ENCODE results near the gene KCNK3.

KCNK3 gene

GRCh38 chr2:26692897-26693849, 651 bp downstream of the KCNK3 start:
- peaks cover 49% of the 10 kb centered on the region for H3K27me3 ChIP-seq (replicated peaks)

GRCh38 chr2:26694001-26694400, 1.5 kb downstream of the KCNK3 start:
- Histone ChIP-seq H3K4me3 (ENCODE audit: low read depth, low read length) (no peak overlapping the region), H3K27ac (no peak overlapping the region), H3K27me3 (replicated peaks) (peaks cover 47% of the 10 kb centered on the region), H3K36me3 (replicated peaks) (no peaks in the 10 kb centered on the region)
- in situ Hi-C loops (cut with HindIII; ENCODE audit: low pct_ligation_motif_present, low sequenced_read_pairs) = no loop called here
- DNase-seq = no peak
- no peak for TF ChIP-seq CTCF (IDR thresholded peaks at IDR 0.05; ENCODE audit: low read depth, low read length, missing control alignments)

More at GRCh38 chr2:26692897-26693849, 651 bp downstream of the KCNK3 start:
- in situ Hi-C loops (cut with HindIII; ENCODE audit: low pct_ligation_motif_present, low sequenced_read_pairs) = no loop called here
- no peak for DNase-seq
- Histone ChIP-seq H3K27ac (no peak overlapping the region), H3K36me3 (replicated peaks) (no peaks in the 10 kb centered on the region), H3K4me3 (ENCODE audit: low read depth, low read length) (peak overlapping the region; percentile 20)
- no peak for TF ChIP-seq CTCF (IDR thresholded peaks at IDR 0.05; ENCODE audit: low read depth, low read length, missing control alignments)

GRCh38 chr2:26696351-26696816, 3.9 kb downstream of the KCNK3 start:
- H3K27ac ChIP-seq = no peak overlapping the region
- no peak overlapping the region for H3K4me3 ChIP-seq (ENCODE audit: low read depth, low read length)
- H3K36me3 ChIP-seq (replicated peaks) = no peaks in the 10 kb centered on the region
- DNase-seq = peak; percentile 71
- in situ Hi-C loops (cut with HindIII; ENCODE audit: low pct_ligation_motif_present, low sequenced_read_pairs) = no loop called here
- no peak for TF ChIP-seq CTCF (IDR thresholded peaks at IDR 0.05; ENCODE audit: low read depth, low read length, missing control alignments)
- peaks cover 39% of the 10 kb centered on the region for H3K27me3 ChIP-seq (replicated peaks)

GRCh38 chr2:26697425-26697824, 4.9 kb downstream of the KCNK3 start:
- no peak for TF ChIP-seq CTCF (IDR thresholded peaks at IDR 0.05; ENCODE audit: low read depth, low read length, missing control alignments)
- in situ Hi-C loops (cut with HindIII; ENCODE audit: low pct_ligation_motif_present, low sequenced_read_pairs) = no loop called here
- Histone ChIP-seq H3K27me3 (replicated peaks) (peaks cover 33% of the 10 kb centered on the region), H3K4me3 (ENCODE audit: low read depth, low read length) (no peak overlapping the region), H3K36me3 (replicated peaks) (no peaks in the 10 kb centered on the region), H3K27ac (no peak overlapping the region)
- DNase-seq = no peak

GRCh38 chr2:26699295-26699694, 6.8 kb downstream of the KCNK3 start:
- H3K4me3 ChIP-seq (ENCODE audit: low read depth, low read length) = no peak overlapping the region
- in situ Hi-C loops (cut with HindIII; ENCODE audit: low pct_ligation_motif_present, low sequenced_read_pairs) = no loop called here
- H3K27me3 ChIP-seq (replicated peaks) = peaks cover 21% of the 10 kb centered on the region
- DNase-seq = no peak
- no peaks in the 10 kb centered on the region for H3K36me3 ChIP-seq (replicated peaks)
- H3K27ac ChIP-seq = no peak overlapping the region
- TF ChIP-seq CTCF (IDR thresholded peaks at IDR 0.05; ENCODE audit: low read depth, low read length, missing control alignments) = no peak
